Hindlimb muscle (tissue), 1 donor: Measurements from ENCODE around the gene UBE2M. TPM values are rescaled to one million over a fixed set of nuclear protein-coding genes. Genes with fewer than 3 reads are reported as not detected.
"Not testable (repeated sequence)": the region's sequence is repeated elsewhere in the genome, so short reads cannot be mapped to it uniquely, and the experiment has no call there.

ENCODE experiments used
- DNase-seq: peaks from one replicate; pipeline ENCODE4 v3.0.0-alpha.2; 2013
- polyA plus RNA-seq: library from polyadenylated mRNA; unstranded; fragments of 120-200 nt; gene quantifications from one replicate; pipeline ENCODE4 v1.2.1, GENCODE V29; 2013; ENCODE audit not compliant: insufficient read length

Gene UBE2M
- 74.0 TPM for polyA plus RNA-seq

- no peak for DNase-seq
Observed at GRCh38 chr19:58558066-58558622, at the start of gene UBE2M. UBE2M (minus strand) TSS chr19:58558611; CDS start chr19:58558381, 230 bp downstream.

- DNase-seq = not testable (repeated sequence)
Observed at GRCh38 chr19:58607213-58607612, 48.8 kb upstream of the UBE2M start.

- not testable (repeated sequence) for DNase-seq
Observed at GRCh38 chr19:58606251-58606896, 48.0 kb upstream of the UBE2M start.

GRCh38 chr19:58586133-58586765 is 27.8 kb upstream of the UBE2M start:
- DNase-seq = no peak

- DNase-seq = no peak
Observed at GRCh38 chr19:58585442-58586132, 27.2 kb upstream of the UBE2M start.

- DNase-seq = no peak
Observed at GRCh38 chr19:58584498-58585441, 26.4 kb upstream of the UBE2M start.

- no peak for DNase-seq
Observed at GRCh38 chr19:58582985-58583384, 24.6 kb upstream of the UBE2M start.

GRCh38 chr19:58581227-58582141 is 23.1 kb upstream of the UBE2M start:
- peak; percentile 86 for DNase-seq

- DNase-seq = no peak
Observed at GRCh38 chr19:58579473-58580142, 21.2 kb upstream of the UBE2M start.

- DNase-seq = no peak
Observed at GRCh38 chr19:58578012-58578925, 19.9 kb upstream of the UBE2M start.

- not testable (repeated sequence) for DNase-seq
Observed at GRCh38 chr19:58577581-58577980, 19.2 kb upstream of the UBE2M start.

GRCh38 chr19:58575183-58576041 is 17.0 kb upstream of the UBE2M start:
- DNase-seq = peak; percentile 96

GRCh38 chr19:58573658-58574164 is 15.3 kb upstream of the UBE2M start:
- DNase-seq = no peak

- DNase-seq = peak; percentile 100
Observed at GRCh38 chr19:58572818-58573657, 14.6 kb upstream of the UBE2M start, which contains the start of gene MZF1. MZF1 (minus strand) TSS chr19:58573335; CDS start chr19:58571389, 1,946 bp downstream.

GRCh38 chr19:58572026-58572817 is 13.8 kb upstream of the UBE2M start:
- DNase-seq = peak; percentile 42

- no peak for DNase-seq
Observed at GRCh38 chr19:58571575-58571947, 13.2 kb upstream of the UBE2M start.
